K562 (cell line): Measurements from ENCODE around the gene CREB5. TPM values are rescaled to one million over a fixed set of nuclear protein-coding genes. Genes with fewer than 3 reads are reported as not detected.

Source experiments
- ATAC-seq: fragments of 200-7000 bp; cut with Tn5 transposase; 3 replicates; pipeline ENCODE4 v1.9.1; 2020; ENCODE audit warnings: moderate library complexity
- BruUV-seq: library from RNA; stranded (reverse); fragments of 400-500 nt; replicated peaks from 2 replicates; lab custom pipeline; 2021; lab: Mats Ljungman, UMichigan
- CTCF ChIA-PET: fragments of 300-600 bp; formaldehyde crosslinking; extraction: SDS; loops from one replicate; lab custom pipeline; 2021; ENCODE audit warnings: low intra/inter-chr PET ratio; lab: Yijun Ruan, JAX
- POLR2A ChIA-PET: fragments of 300-600, 350-650 bp; sonication (Branson Sonifier 250); formaldehyde crosslinking; extraction: SDS; loops from one replicate; lab custom pipeline; 2021; ENCODE audit warnings: antibody characterized with exemption, inconsistent platforms; lab: Yijun Ruan, JAX
- DNase-seq, 4 experiments: peaks; one replicate each; pipeline versions ENCODE4 v3.0.0 to v3.0.0-alpha.2; 2011 to 2018; ENCODE audit warnings: low spot score in 3 of 4, mixed read lengths in 3 of 4; ENCODE audit errors: extremely low read depth in 1 of 4
- FAIRE-seq: peaks from 2 replicates; lab custom pipeline; 2011; peaks lifted over from hg19 to GRCh38; lab: Jason Lieb, UNC
- H2AFZ ChIP-seq: 2 replicates; pipeline ENCODE4 v1.6.0; 2011; ENCODE audit warnings: low read depth, low read length, control low read depth, inconsistent platforms
- H3K27ac ChIP-seq: fragments of 200-600 bp; 3 replicates; pipeline ENCODE4 v1.8.0; 2011; ENCODE audit warnings: low read depth, mild to moderate bottlenecking, control low read depth, inconsistent platforms, low read length, moderate library complexity, mixed read lengths; ENCODE audit errors: extremely low read depth
- H3K27me3 ChIP-seq, 2 experiments: fragments of 300-600 bp in 1 of 2; 2 replicates in 1 of 2; 3 replicates in 1 of 2; pipeline versions ENCODE4 v1.6.0 to v1.8.0; 2011; ENCODE audit warnings: inconsistent platforms in 2 of 2, low read length in 2 of 2, mild to moderate bottlenecking in 1 of 2, mixed read lengths in 1 of 2, moderate library complexity in 1 of 2; ENCODE audit not compliant: control insufficient read depth in 2 of 2, insufficient read depth in 2 of 2
- H3K36me3 ChIP-seq: fragments of 300-600 bp; 3 replicates; pipeline ENCODE4 v1.8.0; 2011; ENCODE audit warnings: mild to moderate bottlenecking, low read length, inconsistent platforms; ENCODE audit not compliant: control insufficient read depth, insufficient read depth
- H3K4me1 ChIP-seq, 2 experiments: fragments of 200-600 bp in 1 of 2; replicated peaks in 1 of 2; 2 replicates in 1 of 2; 3 replicates in 1 of 2; pipeline versions ENCODE4 v1.5.1 to v1.8.0; 2011; ENCODE audit warnings: inconsistent platforms in 2 of 2, low read length in 2 of 2, mild to moderate bottlenecking in 1 of 2, mixed read lengths in 1 of 2, moderate library complexity in 1 of 2; ENCODE audit not compliant: control insufficient read depth in 2 of 2, insufficient read depth in 2 of 2
- H3K4me2 ChIP-seq: 2 replicates; pipeline ENCODE4 v1.6.1; 2011; ENCODE audit warnings: low read length, control low read depth, inconsistent platforms, mixed read lengths; ENCODE audit not compliant: insufficient read depth
- H3K4me3 ChIP-seq: fragments of 200-600 bp; sonication (generic), shearing (Covaris generic); 2 replicates; pipeline ENCODE4 v1.5.1; 2016; ENCODE audit warnings: control low read depth, inconsistent platforms
- H3K79me2 ChIP-seq: fragments of 200-600 bp; 3 replicates; pipeline ENCODE4 v1.8.0; 2011; ENCODE audit warnings: low read length, inconsistent platforms; ENCODE audit not compliant: control insufficient read depth, insufficient read depth
- H3K9ac ChIP-seq, 2 experiments: 2 replicates each; pipeline versions ENCODE4 v1.6.0 to v1.6.1; 2011; ENCODE audit warnings: low read depth in 2 of 2, low read length in 2 of 2, control low read depth in 1 of 2, inconsistent platforms in 1 of 2, mild to moderate bottlenecking in 1 of 2, mixed read lengths in 1 of 2; ENCODE audit not compliant: insufficient read depth in 1 of 2
- H3K9me1 ChIP-seq: one replicate; pipeline ENCODE4 v1.6.0; 2011; ENCODE audit warnings: inconsistent platforms, mild to moderate bottlenecking, low read length, moderate library complexity; ENCODE audit not compliant: control insufficient read depth, insufficient read depth
- H3K9me3 ChIP-seq: replicated peaks from 2 replicates; pipeline ENCODE4 v1.5.1; 2011; ENCODE audit warnings: low read depth, low read length, inconsistent platforms; ENCODE audit not compliant: control insufficient read depth, insufficient read depth
- H4K20me1 ChIP-seq: replicated peaks from 2 replicates; pipeline ENCODE4 v1.6.1; 2011; ENCODE audit warnings: low read length, inconsistent platforms, mixed read lengths; ENCODE audit not compliant: control insufficient read depth, insufficient read depth
- ESRRA ChIP-seq: fragments of 450-650 bp; IDR thresholded peaks from 2 replicates; pipeline ENCODE4 v1.6.1; 2014; ENCODE audit warnings: low read depth, mild to moderate bottlenecking, moderate library complexity, borderline replicate concordance
- GABPB2 ChIP-seq: fragments of 250-450 bp; sonication (Bioruptor Pico); conservative IDR thresholded peaks from 2 replicates; pipeline ENCODE4 v1.5.1; 2021; ENCODE audit warnings: mild to moderate bottlenecking
- GTF2B ChIP-seq: IDR thresholded peaks from 2 replicates; pipeline ENCODE4 v1.6.1; 2011; ENCODE audit not compliant: insufficient read length; ENCODE audit errors: extremely low read depth
- OTX1 ChIP-seq: fragments of 450-650 bp; formaldehyde crosslinking; IDR thresholded peaks from 2 replicates; pipeline ENCODE4 v1.4.0; 2022; ENCODE audit warnings: mild to moderate bottlenecking
- SETDB1 ChIP-seq: IDR thresholded peaks from one replicate; pipeline ENCODE4 v1.6.1; 2012; ENCODE audit warnings: low read length, control low read depth, inconsistent platforms
- SRSF1 ChIP-seq: fragments of 200-400 bp; formaldehyde crosslinking; IDR thresholded peaks from 2 replicates; pipeline ENCODE4 v1.6.1; 2017; ENCODE audit warnings: mild to moderate bottlenecking, low read depth, low read length, moderate library complexity
- ZNF143 ChIP-seq: sonication (generic); formaldehyde crosslinking; IDR thresholded peaks from 2 replicates; pipeline ENCODE4 v1.9.0; 2022; ENCODE audit warnings: mild to moderate bottlenecking, missing genetic modification reagents
- ZNF518B ChIP-seq: fragments of 250-450 bp; sonication (Bioruptor Pico); IDR thresholded peaks from 2 replicates; pipeline ENCODE4 v1.5.0; 2021; ENCODE audit warnings: mild to moderate bottlenecking, moderate library complexity
- ZNF584 ChIP-seq: fragments of 200-800 bp; sonication (Bioruptor generic); IDR thresholded peaks from 2 replicates; pipeline ENCODE4 v1.6.1; 2016; ENCODE audit warnings: low read depth, mild to moderate bottlenecking, missing genetic modification characterization, missing compliant biosample characterization
- WGBS: fragments of 100-300 bp; shearing (Covaris generic); methylation state at CpG from one replicate; pipeline ENCODE4 v1.1.6; 2016; ENCODE audit warnings: low coverage, mixed read lengths; ENCODE audit not compliant: insufficient coverage; ENCODE audit errors: missing lambda C conversion rate; 5-methylcytosine and 5-hydroxymethylcytosine counted together
- in situ Hi-C: fragments of 300-500 bp; cut with MboI; formaldehyde crosslinking; loops from 4 replicates; pipeline ENCODE4 v1.15.0; 2018; ENCODE audit warnings: inconsistent platforms, mixed read lengths
- intact Hi-C: fragments of 100-400 bp; cut with micrococcal nuclease; formaldehyde crosslinking; loops from 2 replicates; pipeline ENCODE4 v1.14.2; 2022
- polyA plus RNA-seq, 8 experiments: library from polyadenylated mRNA; depleted of rRNA in 4 of 8; stranded (reverse) in 5 of 8; unstranded in 3 of 8; fragments of >200 nt; fragmentation: Nextera tagmentation in 2 of 8; fragmentation: Illumina TruSeq in 1 of 8; extraction: Ambion mirVana in 2 of 8; extraction: Trizol in 1 of 8; gene quantifications; 2 replicates each; pipeline versions ENCODE4 v1.2.1 to v1.2.3, GENCODE V29; 2011 to 2014; ENCODE audit warnings: inconsistent platforms in 1 of 8, missing spikeins in 1 of 8
- total RNA-seq, 7 experiments: library from RNA; depleted of rRNA in 6 of 7; stranded (reverse); fragments of >200 nt in 6 of 7; fragmentation: Illumina TruSeq in 2 of 7; extraction: Trizol in 2 of 7; gene quantifications; 2 replicates each; pipeline versions ENCODE4 v1.2.1 to v1.2.3, GENCODE V29; 2011 to 2021; ENCODE audit warnings: low replicate concordance in 1 of 7
- TF ChIP-seq, protein P1 (sequence below): fragments of 450-650 bp; IDR thresholded peaks from 2 replicates; pipeline ENCODE4 v1.6.1; 2016

Gene CREB5
- total and polyA plus RNA-seq, 9 of the 15 experiments (the other 6 are each of a cell fraction or from before 2014, with no cell fraction given) = 0.33 to 6.4 (median 1.8) TPM

- no peaks in the 10 kb centered on the region for H4K20me1 ChIP-seq
- BruUV-seq = no TSS peak
- no peak for ATAC-seq
Observed at GRCh38 chr7:28755255-28755654, 342.9 kb downstream of the CREB5 start.

More at GRCh38 chr7:28755255-28755654, 342.9 kb downstream of the CREB5 start:
- Histone ChIP-seq H3K9me3 (no peaks in the 10 kb centered on the region), H3K79me2 (no peaks in the 10 kb centered on the region), H3K27ac (no peak overlapping the region), H3K4me1 (no peaks in the 10 kb centered on the region), H2AFZ (no peak overlapping the region), H3K4me2 (no peak overlapping the region), H3K4me3 (no peak overlapping the region), H3K27me3 (no peaks in the 10 kb centered on the region), H3K36me3 (no peaks in the 10 kb centered on the region), H3K9ac (no peak overlapping the region), H3K9me1 (no peaks in the 10 kb centered on the region)
- 3% methylated on average over 3 of the region's 3 CpGs for WGBS
- ChIA-PET CTCF (no interaction called here), POLR2A (no interaction called here)
- TF ChIP-seq, protein P1, sequence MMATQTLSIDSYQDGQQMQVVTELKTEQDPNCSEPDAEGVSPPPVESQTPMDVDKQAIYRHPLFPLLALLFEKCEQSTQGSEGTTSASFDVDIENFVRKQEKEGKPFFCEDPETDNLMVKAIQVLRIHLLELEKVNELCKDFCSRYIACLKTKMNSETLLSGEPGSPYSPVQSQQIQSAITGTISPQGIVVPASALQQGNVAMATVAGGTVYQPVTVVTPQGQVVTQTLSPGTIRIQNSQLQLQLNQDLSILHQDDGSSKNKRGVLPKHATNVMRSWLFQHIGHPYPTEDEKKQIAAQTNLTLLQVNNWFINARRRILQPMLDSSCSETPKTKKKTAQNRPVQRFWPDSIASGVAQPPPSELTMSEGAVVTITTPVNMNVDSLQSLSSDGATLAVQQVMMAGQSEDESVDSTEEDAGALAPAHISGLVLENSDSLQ = no peak
- no peak for TF ChIP-seq GABPB2 (CRISPR knock-in tag)
- TF ChIP-seq ZNF518B (CRISPR knock-in tag) = no peak
- no peak for TF ChIP-seq GTF2B
- no peak for TF ChIP-seq ESRRA
- no peak for TF ChIP-seq OTX1 (CRISPR knock-in tag)
- no peak for TF ChIP-seq SETDB1
- TF ChIP-seq ZNF143 (CRISPR knock-in tag) = no peak
- TF ChIP-seq ZNF584 (CRISPR knock-in tag) = no peak
- TF ChIP-seq SRSF1 = no peak
- intact Hi-C loops (no loop called here), in situ Hi-C loops (no loop called here)
- FAIRE-seq (no peak), DNase-seq (no peak)
